Trophoblast cell (in vitro differentiated cells and primary cell): Measurements from ENCODE around the gene CALHM5.

Source experiments
- DNase-seq, 2 donors: peaks; one replicate each; pipeline ENCODE4 v3.0.0-alpha.2; 2016
- H2AFZ ChIP-seq: 2 replicates; pipeline ENCODE4 v1.6.1; 2013; ENCODE audit warnings: low read length, moderate library complexity, mild to moderate bottlenecking; ENCODE audit not compliant: insufficient read depth, poor library complexity
- H2AK5ac ChIP-seq: 2 replicates; pipeline ENCODE4 v1.6.1; 2013; ENCODE audit warnings: mild to moderate bottlenecking, low read length
- H2BK120ac ChIP-seq: 2 replicates; pipeline ENCODE4 v1.6.1; 2013; ENCODE audit warnings: low read length, mild to moderate bottlenecking, moderate library complexity; ENCODE audit not compliant: insufficient read depth, poor library complexity
- H2BK12ac ChIP-seq: 2 replicates; pipeline ENCODE4 v1.6.1; 2013; ENCODE audit warnings: mild to moderate bottlenecking, low read length, moderate library complexity
- H2BK5ac ChIP-seq: 2 replicates; pipeline ENCODE4 v1.6.1; 2013; ENCODE audit warnings: low read length, low read depth, moderate library complexity, mild to moderate bottlenecking; ENCODE audit not compliant: poor library complexity
- H3K14ac ChIP-seq: 2 replicates; pipeline ENCODE4 v1.6.1; 2013; ENCODE audit warnings: mild to moderate bottlenecking, low read length
- H3K18ac ChIP-seq: 2 replicates; pipeline ENCODE4 v1.6.1; 2013; ENCODE audit warnings: mild to moderate bottlenecking, low read length
- H3K23ac ChIP-seq: 2 replicates; pipeline ENCODE4 v1.6.1; 2013; ENCODE audit warnings: low read length
- H3K27ac ChIP-seq: 2 replicates; pipeline ENCODE4 v1.5.1; 2013; ENCODE audit warnings: low read depth, mild to moderate bottlenecking, inconsistent platforms, low read length, moderate library complexity
- H3K27me3 ChIP-seq: 2 replicates; pipeline ENCODE4 v1.6.1; 2013; ENCODE audit warnings: inconsistent platforms, mild to moderate bottlenecking, low read length, moderate library complexity; ENCODE audit not compliant: insufficient read depth
- H3K36me3 ChIP-seq, 2 experiments: 1 replicate in 1 of 2; 2 replicates in 1 of 2; pipeline ENCODE4 v1.6.1; 2013; ENCODE audit warnings: low read length in 2 of 2, mild to moderate bottlenecking in 2 of 2, moderate library complexity in 1 of 2; ENCODE audit not compliant: insufficient read depth in 2 of 2, control insufficient read depth in 1 of 2
- H3K4ac ChIP-seq: 2 replicates; pipeline ENCODE4 v1.6.1; 2013; ENCODE audit warnings: low read depth, mild to moderate bottlenecking, low read length, moderate library complexity
- H3K4me1 ChIP-seq, 2 experiments: 1 replicate in 1 of 2; 2 replicates in 1 of 2; pipeline ENCODE4 v1.6.1; 2013; ENCODE audit warnings: low read length in 2 of 2, mild to moderate bottlenecking in 2 of 2, moderate library complexity in 1 of 2; ENCODE audit not compliant: insufficient read depth in 2 of 2, control insufficient read depth in 1 of 2
- H3K4me2 ChIP-seq: 2 replicates; pipeline ENCODE4 v1.6.1; 2013; ENCODE audit warnings: inconsistent platforms, mild to moderate bottlenecking, low read length, moderate library complexity
- H3K4me3 ChIP-seq: 2 replicates; pipeline ENCODE4 v1.5.1; 2013; ENCODE audit warnings: mild to moderate bottlenecking, low read depth, low read length, inconsistent platforms
- H3K79me1 ChIP-seq: one replicate; pipeline ENCODE4 v1.6.1; 2013; ENCODE audit warnings: low read length
- H3K79me2 ChIP-seq: 2 replicates; pipeline ENCODE4 v1.6.1; 2013; ENCODE audit warnings: low read length, mild to moderate bottlenecking; ENCODE audit not compliant: control insufficient read depth, insufficient read depth, poor library complexity
- H3K9ac ChIP-seq: 2 replicates; pipeline ENCODE4 v1.6.1; 2013; ENCODE audit warnings: mild to moderate bottlenecking, low read length
- H3K9me3 ChIP-seq: 2 replicates; pipeline ENCODE4 v1.6.1; 2013; ENCODE audit warnings: low read depth, mild to moderate bottlenecking, control low read depth, inconsistent platforms, low read length; ENCODE audit not compliant: insufficient read depth
- H4K12ac ChIP-seq: 2 replicates; pipeline ENCODE4 v1.6.1; 2013; ENCODE audit warnings: low read depth, mild to moderate bottlenecking, low read length, moderate library complexity
- H4K8ac ChIP-seq: 2 replicates; pipeline ENCODE4 v1.6.1; 2013; ENCODE audit warnings: low read depth, mild to moderate bottlenecking, low read length, moderate library complexity
- H4K91ac ChIP-seq: one replicate; pipeline ENCODE4 v1.6.1; 2013; ENCODE audit warnings: low read depth, mild to moderate bottlenecking, low read length, moderate library complexity
- WGBS: extraction: QIAGEN DNeasy Blood & Tissue Kit; methylation state at CpG from one replicate; pipeline ENCODE4 v1.1.7; 2013; ENCODE audit warnings: missing lambda C conversion rate; ENCODE audit not compliant: insufficient read length, insufficient coverage; ENCODE audit errors: extremely low coverage; 5-methylcytosine and 5-hydroxymethylcytosine counted together

Gene CALHM5

DNA sequence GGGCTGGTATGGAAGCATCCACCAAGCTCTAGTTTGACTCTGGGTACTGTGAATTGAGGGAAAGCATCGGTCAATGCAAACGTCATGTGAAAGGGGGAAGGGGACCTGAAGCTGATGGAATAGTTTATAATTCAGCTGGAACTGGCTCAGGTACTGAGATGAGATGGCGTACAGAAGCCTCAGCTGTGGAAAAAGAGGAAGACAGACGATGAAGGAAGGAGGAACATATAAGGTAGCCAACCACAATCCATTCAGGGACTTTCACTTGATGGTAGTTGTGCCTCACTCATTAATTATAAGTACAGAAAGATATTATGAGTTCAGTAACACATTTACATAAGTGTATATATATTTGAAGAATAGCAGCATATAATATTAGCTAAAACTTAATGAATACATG is 2.7 kb downstream of the CALHM5 start:
- no peak overlapping the region for H2BK120ac ChIP-seq
- H2AK5ac ChIP-seq = no peak overlapping the region
- peaks cover 0 to 4% of the 10 kb centered on the region in 2 experiments for H3K4me1 ChIP-seq
- no peak overlapping the region for H2BK12ac ChIP-seq
- no peak overlapping the region for H3K27ac ChIP-seq
- H3K9me3 ChIP-seq = no peaks in the 10 kb centered on the region
- H4K8ac ChIP-seq = no peak overlapping the region
- no peak overlapping the region for H3K9ac ChIP-seq
- no peak overlapping the region for H2BK5ac ChIP-seq
- H3K36me3 ChIP-seq = no peaks in the 10 kb centered on the region
- H3K23ac ChIP-seq = no peak overlapping the region
- WGBS = no CpG with 5 or more reads among the region's 4 CpGs
- DNase-seq = no peak
- no peak overlapping the region for H3K4ac ChIP-seq
- no peak overlapping the region for H3K18ac ChIP-seq
- no peak overlapping the region for H3K4me3 ChIP-seq
- H3K14ac ChIP-seq = no peak overlapping the region
- H4K91ac ChIP-seq = no peak overlapping the region
- no peak overlapping the region for H3K4me2 ChIP-seq
- peaks cover 3% of the 10 kb centered on the region for H3K79me1 ChIP-seq
- no peaks in the 10 kb centered on the region for H3K79me2 ChIP-seq
- H4K12ac ChIP-seq = no peak overlapping the region
- H3K27me3 ChIP-seq = no peaks in the 10 kb centered on the region
- no peak overlapping the region for H2AFZ ChIP-seq

DNA sequence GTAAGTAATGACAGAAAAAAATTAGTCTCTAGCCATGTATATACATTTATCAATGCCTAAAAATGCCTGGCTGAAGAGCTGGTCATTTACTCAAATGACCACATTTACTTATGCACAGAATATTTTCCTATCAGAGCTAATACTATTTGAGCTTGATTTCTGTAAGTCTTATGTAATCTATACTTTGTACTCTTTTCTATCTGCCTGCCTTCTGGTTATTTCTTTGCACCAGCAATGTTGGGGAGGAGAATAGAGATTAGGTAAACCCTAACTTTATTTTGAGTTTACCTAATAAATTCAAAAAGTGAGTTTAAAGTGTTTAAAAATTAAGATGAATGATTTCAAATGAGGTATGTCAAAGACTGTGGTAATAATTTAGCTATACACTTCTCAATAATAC is 3.7 kb downstream of the CALHM5 start:
- Histone ChIP-seq H3K27me3 (no peaks in the 10 kb centered on the region), H4K12ac (no peak overlapping the region), H3K18ac (no peak overlapping the region), H3K4me2 (no peak overlapping the region), H3K9me3 (no peaks in the 10 kb centered on the region), H2BK5ac (no peak overlapping the region), H2AFZ (no peak overlapping the region), H3K9ac (no peak overlapping the region), H3K23ac (no peak overlapping the region), H4K91ac (no peak overlapping the region), H2AK5ac (no peak overlapping the region), H3K79me1 (peaks cover 3% of the 10 kb centered on the region), H4K8ac (no peak overlapping the region), H3K27ac (no peak overlapping the region), H3K14ac (no peak overlapping the region), H2BK12ac (no peak overlapping the region), H3K79me2 (no peaks in the 10 kb centered on the region), H3K36me3 (no peaks in the 10 kb centered on the region), H3K4ac (no peak overlapping the region), H3K4me3 (no peak overlapping the region), H2BK120ac (no peak overlapping the region), H3K4me1 (peaks cover 0 to 4% of the 10 kb centered on the region in 2 experiments)
- no peak for DNase-seq

DNA sequence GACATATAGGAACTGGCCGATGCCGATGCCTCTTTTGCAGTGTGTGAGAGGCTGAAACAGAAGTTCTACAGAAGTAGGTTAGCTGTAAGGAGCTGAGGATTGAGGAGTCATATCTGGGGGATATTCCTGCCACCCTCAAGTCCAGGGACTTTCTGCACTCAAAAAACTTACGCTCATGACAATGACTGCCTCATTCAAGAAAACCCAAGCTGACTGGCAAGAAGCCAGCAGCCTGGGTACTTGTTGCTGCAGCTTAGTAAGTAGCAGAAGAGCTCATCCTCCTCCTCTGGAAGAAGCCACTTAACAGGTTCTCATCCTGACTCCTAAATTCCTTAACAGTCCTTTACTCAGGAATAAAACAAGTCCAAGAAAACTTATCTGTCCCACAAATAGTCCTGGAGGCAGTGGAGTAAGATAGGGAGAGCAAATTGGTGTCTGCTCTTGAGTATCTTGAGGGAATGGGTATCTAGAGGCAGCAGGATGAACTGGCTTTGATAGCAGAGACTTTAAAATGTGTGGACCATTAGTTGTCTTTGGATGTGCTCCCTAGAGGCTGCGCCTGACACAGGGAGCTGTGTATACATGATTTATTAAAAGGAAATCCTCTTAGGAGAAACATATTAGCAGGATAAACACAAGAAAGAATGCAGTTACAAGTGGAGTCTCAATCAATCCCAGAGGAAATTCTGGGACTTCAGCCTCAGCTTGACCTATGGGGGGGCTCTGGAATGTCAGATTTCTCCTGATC is 7.4 kb downstream of the CALHM5 start:
- Histone ChIP-seq H3K18ac (no peak overlapping the region), H3K9me3 (no peaks in the 10 kb centered on the region), H3K14ac (no peak overlapping the region), H3K23ac (no peak overlapping the region), H4K12ac (no peak overlapping the region), H3K79me2 (no peaks in the 10 kb centered on the region), H3K4ac (no peak overlapping the region), H4K8ac (no peak overlapping the region), H4K91ac (no peak overlapping the region), H2AFZ (no peak overlapping the region), H2BK120ac (no peak overlapping the region), H3K4me2 (no peak overlapping the region), H3K79me1 (no peaks in the 10 kb centered on the region), H2BK12ac (no peak overlapping the region), H3K36me3 (no peaks in the 10 kb centered on the region), H3K27ac (no peak overlapping the region), H3K4me1 (no peaks in the 10 kb centered on the region), H3K4me3 (no peak overlapping the region), H3K9ac (no peak overlapping the region), H3K27me3 (no peaks in the 10 kb centered on the region), H2BK5ac (no peak overlapping the region), H2AK5ac (no peak overlapping the region)
- no peak for DNase-seq
- WGBS = no CpG with 5 or more reads among the region's 4 CpGs

DNA sequence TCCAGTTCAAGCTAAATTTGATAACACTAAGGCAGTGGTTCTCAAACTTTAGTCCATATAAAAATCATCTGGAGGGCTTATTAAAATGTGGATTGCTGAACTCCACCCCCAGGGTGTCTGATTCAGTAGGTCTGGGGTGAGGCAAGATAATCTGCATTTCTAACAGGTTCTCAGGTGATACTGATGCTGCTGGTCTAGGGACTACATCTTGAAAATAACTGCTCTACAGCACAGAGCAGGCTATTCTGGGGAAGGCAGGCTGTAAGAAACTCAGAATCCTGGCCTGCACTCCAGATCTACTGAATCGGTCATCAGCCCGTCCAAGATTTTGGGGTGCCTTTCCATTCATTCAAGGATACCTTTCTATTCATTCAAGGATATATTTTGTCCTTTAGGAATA is 11.5 kb downstream of the CALHM5 start:
- Histone ChIP-seq H2BK5ac (no peak overlapping the region), H3K4me3 (no peak overlapping the region), H3K4me2 (no peak overlapping the region), H4K8ac (no peak overlapping the region), H3K4ac (no peak overlapping the region), H3K9me3 (no peaks in the 10 kb centered on the region), H2AFZ (no peak overlapping the region), H3K27me3 (no peaks in the 10 kb centered on the region), H3K18ac (no peak overlapping the region), H3K9ac (no peak overlapping the region), H3K23ac (no peak overlapping the region), H3K14ac (no peak overlapping the region), H2BK12ac (no peak overlapping the region), H2AK5ac (no peak overlapping the region), H4K12ac (no peak overlapping the region), H4K91ac (no peak overlapping the region), H3K36me3 (no peaks in the 10 kb centered on the region), H3K79me1 (no peaks in the 10 kb centered on the region), H2BK120ac (no peak overlapping the region), H3K27ac (no peak overlapping the region), H3K79me2 (no peaks in the 10 kb centered on the region), H3K4me1 (peaks cover 0 to 2% of the 10 kb centered on the region in 2 experiments)
- peak in 1 of 2 donors; percentile 72 for DNase-seq
- no CpG with 5 or more reads among the region's 2 CpGs for WGBS
